ENCODE measurements around the gene NPHP4.

Gene NPHP4

DNA sequence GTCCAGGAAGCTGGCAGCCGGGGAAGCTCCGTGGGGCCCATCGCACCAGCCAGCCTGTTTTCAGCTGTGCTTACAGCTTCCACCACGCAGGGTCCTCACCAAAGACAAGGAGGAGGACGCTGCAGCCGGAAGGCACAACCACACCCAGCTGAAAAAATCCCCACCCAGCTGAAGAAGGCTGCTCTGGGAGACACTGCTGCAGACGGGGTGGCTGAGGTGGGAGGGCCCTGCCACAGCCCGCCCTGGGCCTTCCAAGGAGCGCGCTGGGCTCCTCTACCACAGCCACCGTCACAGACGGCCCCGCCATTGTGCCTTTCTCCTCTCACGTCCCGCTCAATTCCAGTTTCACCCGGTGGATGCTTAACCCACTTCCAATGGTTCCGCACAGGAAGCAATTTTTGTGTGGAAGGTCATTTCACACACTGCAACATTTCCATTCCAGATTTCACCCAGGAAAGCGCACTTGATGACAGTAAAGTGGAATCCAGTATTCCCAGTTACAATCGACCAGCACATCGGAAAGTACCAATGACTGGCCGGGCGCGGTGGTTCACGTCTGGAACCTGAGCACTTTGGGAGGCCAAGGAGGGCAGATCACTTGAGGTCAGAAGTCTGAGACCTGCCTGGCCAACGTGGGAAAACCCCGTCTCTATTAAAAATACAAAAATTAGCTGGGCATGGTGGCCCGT, 47.9 kb downstream of the NPHP4 start:
- no peak for DNase-seq (ENCODE audit: extremely low spot score)
- ChIA-PET POLR2A (no interaction called here), CTCF (interaction anchor here (0.8 kb wide), 1 partner anchor 12 kb away, joined by 3 read pairs; no protein-coding TSS in a partner anchor)
- TF ChIP-seq CTCF (IDR thresholded peaks at IDR 0.05; ENCODE audit: control extremely low read depth, extremely low read depth, low read depth, missing control alignments) = no peak

GRCh38 chr1:5943343-5944124, 48.7 kb downstream of the NPHP4 start:
- ChIA-PET POLR2A (no interaction called here), CTCF (interaction anchor here (0.8 kb wide), 1 partner anchor 13 kb away, joined by 3 read pairs; no protein-coding TSS in a partner anchor)
- TF ChIP-seq CTCF (IDR thresholded peaks at IDR 0.05; ENCODE audit: control extremely low read depth, extremely low read depth, low read depth, missing control alignments) = no peak
- no peak for DNase-seq (ENCODE audit: extremely low spot score)

GRCh38 chr1:5941671-5942070, 50.6 kb downstream of the NPHP4 start:
- TF ChIP-seq CTCF (IDR thresholded peaks at IDR 0.05; ENCODE audit: control extremely low read depth, extremely low read depth, low read depth, missing control alignments) = no peak
- POLR2A ChIA-PET = no interaction called here
- CTCF ChIA-PET = no interaction called here
- no peak for DNase-seq (ENCODE audit: extremely low spot score)

GRCh38 chr1:5940723-5941407, 51.4 kb downstream of the NPHP4 start:
- no peak for DNase-seq (ENCODE audit: extremely low spot score)
- TF ChIP-seq CTCF (IDR thresholded peaks at IDR 0.05; ENCODE audit: control extremely low read depth, extremely low read depth, low read depth, missing control alignments) = no peak
- ChIA-PET POLR2A (no interaction called here), CTCF (no interaction called here)

DNA sequence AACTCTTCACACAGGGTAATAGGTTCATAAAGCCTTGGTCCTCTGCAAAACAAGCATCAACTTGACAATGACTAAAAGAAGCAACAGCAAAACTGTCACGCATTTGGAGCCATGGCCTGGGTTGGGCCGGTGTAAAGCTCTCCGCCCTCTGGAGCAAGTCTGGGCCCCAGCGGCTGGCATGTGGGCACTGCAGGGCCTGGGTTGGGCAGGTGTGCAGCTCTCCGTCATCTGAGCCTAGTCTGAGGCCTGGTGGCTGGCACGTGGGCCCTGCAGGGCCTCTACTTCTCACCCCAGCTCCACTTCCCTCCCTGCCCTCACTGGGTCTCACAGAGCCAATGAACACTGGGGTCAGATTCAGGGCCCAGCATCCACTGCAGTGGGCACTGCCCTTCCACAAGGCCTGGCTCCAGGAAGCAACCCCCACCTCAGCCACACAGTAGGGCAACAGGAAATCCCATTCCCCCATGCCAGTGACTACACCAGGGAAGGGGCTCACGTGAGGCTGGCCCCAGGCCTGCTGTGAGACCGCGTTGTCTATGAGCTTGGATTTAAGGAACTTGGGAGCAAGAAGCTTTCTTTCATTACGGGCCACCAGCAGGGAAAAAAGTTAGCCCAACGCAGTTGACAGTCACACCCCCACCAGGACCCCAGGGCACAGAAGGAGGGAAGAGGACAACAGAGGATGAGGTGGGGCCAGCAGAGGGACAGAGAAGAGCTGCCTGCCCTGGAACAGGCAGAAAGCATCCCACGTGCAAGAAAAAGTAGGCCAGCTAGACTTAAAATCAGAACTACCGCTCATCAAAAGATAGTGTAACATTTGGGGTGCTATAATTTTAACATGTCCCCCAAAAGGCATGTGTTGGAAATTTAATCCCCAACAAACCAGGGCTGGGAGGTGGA, 52.7 kb downstream of the NPHP4 start:
- DNase-seq (ENCODE audit: extremely low spot score) = peak; percentile 8
- TF ChIP-seq CTCF (IDR thresholded peaks at IDR 0.05; ENCODE audit: control extremely low read depth, extremely low read depth, low read depth, missing control alignments) = no peak
- ChIA-PET CTCF (interaction anchor here (1.1 kb wide), 1 partner anchor 21 kb away, joined by 3 read pairs; no protein-coding TSS in a partner anchor), POLR2A (no interaction called here)

All from GM10248 (cell line).